NCI-H345 treated with DMSO at 0.1 percent for 48 hours (cell line): Measurements from ENCODE around the gene PAX8.
"Not testable (repeated sequence)": the region's sequence is repeated elsewhere in the genome, so short reads cannot be mapped to it uniquely, and the experiment has no call there.

ENCODE experiments used
- DNase-seq: peaks from one replicate; lab custom pipeline; 2025; ENCODE audit not compliant: unreplicated experiment; lab: John Stamatoyannopoulos, UW

PAX8 gene

DNA sequence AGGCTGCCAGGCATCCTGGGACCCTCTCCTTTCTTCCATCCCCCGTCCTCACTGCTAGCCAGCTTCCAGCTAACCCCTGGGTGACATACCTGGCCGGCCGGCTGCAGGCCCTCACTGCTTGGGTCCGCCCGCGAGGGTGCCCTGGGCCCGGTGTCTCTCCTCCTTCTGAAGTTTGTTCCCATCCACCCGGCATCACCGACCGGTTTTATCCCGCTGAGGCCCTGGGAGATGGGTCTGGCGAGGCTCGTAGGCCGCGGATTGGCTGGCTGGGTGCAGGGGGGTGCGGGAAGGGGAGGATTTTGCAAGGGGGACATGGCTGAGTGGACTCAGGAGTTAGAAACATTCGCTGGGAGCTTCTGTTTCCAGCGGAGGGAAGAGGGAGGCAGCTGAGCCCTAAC, at the start of gene PAX8:
Gene PAX8, minus strand, starts transcription at position 180 of the 398 bp plus-strand sequence. CDS start 527 bp downstream, outside the sequence.
- no peak for DNase-seq

DNA sequence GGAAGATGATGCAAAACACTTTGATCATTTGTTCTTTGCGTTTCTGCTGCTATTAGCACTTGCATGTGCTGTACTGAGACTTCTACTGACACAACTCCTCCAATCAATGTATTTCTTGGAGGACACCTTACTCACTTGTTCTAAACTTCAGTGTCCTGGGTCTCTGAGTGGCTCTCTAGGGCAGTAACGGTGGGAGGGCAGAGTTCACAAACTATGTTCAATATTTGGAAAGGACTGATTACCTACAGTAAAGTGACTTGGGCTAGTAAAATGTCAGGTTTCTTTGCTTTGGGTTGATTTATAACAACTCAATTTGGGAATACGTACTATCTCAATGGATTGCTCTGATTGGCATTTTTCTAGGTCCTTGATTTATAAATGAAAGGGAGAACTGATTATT, 49.3 kb upstream of the PAX8 start:
- DNase-seq: no peak

DNA sequence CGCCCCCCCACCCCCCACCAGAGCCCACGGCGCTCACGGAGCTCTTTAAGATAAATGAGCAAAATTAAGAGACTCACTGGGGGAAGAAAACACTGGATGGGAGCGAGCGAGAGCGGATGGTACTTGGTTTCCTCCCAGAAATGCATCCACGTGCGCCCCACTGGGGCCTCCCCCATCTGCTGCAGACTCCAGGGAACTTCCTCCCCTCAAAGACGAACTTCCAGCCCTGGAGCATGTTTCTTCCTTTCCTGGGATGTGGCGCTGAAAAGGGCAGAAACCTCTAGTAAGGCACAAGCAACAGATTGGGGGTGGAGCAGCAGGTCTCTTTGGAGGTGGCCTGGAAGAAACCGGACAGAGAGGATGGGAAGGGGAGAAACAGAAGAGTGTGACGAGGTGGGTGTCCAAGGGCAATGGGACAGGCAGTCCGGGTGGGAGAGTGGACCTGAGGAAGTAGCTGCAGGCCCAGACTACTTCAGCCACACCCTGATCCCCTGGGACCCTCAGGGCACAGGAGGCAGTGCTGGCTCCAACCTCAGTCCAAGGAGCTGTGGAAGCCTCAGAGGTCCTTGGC, 46.5 kb upstream of the PAX8 start:
- DNase-seq: not testable (repeated sequence)

DNA sequence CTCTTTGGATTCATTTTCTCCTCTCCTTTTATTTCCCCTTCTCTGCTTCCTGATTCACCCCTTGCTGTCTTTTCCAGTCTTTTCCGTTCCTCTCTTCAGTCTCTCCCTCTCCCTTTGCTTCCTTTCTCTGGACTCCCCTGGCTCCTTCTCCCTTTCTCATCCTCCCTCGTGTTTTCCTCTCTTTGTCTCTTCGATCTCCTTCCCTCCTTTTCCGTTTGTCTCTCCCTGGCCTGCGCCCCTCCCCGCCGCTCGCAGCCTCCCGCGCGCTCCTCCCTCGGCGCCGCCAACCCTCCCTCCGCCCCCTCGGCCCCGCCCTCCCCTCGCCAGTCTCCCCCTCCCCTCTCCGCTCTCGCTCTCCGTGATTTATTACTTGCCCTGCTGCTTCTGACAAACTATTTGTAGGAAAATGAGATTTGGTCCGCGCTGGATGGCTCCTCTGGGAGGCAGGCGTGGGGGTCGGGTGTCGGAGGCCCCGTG, 46.0 kb upstream of the PAX8 start:
- DNase-seq: peak; percentile 13

DNA sequence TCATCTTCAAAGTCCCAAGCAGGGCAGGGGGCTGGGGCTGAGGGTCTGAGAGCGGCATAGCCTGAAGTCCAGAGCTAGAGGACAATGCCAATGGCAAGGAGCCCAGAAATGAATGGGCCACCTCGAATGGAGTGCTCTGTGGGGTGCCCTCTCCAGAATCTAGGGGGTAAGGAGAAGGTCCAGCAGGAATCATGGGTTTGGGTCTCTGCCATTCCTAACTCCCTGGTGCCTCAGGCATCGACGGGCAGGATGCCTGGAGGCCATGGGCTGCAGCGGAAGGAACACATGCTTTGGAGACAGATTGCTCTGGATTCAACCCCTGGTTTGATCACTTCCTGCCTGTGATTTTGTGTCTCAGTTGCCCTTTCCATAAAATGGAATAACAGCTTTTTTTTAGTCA, 44.4 kb upstream of the PAX8 start:
- DNase-seq: not testable (repeated sequence)

DNA sequence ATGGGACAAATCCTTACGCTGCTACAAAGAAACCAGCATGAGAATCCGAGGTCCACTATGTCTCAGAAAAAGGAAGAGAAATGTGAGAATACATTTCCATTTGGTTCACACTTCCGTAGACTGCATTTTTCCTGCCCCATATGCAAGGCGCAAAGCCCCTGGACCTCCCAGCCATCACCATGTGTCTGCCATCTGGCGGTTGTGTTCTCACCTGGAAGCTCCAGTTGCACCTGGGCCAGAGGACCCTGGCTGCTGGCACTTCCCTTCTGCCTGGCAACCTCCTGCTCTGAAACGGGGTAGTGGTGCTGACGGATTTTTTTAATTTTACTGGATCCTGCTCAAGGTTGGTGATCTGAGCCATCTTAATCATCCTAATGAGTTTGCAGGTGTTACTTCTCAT, 41.4 kb upstream of the PAX8 start:
- DNase-seq: not testable (repeated sequence)

DNA sequence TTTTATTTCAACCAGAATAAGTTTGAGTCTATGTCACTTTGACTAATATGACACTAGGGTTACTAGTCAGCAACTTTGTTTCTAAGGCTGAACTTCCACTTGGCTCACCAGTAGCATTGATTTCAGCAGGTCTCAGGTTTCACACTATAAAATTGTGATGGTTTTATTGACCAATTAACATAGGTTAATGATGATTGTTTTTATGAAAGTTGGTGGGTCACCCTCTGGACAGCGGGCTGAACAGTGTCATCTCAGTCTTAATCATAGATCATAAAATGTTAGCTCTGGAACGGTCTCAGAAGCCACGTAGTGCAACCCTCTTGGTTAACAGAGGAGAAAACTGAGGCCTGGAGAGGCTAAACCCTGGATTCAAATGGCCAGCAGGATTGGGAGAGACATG, 40.2 kb upstream of the PAX8 start:
- not testable (repeated sequence) for DNase-seq

DNA sequence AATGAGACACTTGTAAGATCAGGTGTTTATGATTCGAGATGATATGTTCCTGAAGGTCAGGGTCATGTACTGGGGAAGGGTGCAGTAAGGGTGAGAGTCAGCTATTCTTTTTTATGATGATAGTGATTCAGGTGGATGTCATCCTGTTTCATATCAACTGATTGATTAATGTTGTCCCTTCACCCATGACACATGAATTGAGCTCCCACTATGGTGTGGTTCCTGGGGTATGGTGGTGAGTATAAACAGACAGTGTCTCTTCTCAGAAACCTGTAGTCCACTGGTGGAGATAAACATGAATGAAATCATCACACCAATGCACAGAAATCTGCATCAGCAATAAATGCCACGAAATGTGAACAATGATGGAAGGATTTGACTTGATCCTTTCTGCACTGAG, 37.4 kb upstream of the PAX8 start:
- DNase-seq: no peak

DNA sequence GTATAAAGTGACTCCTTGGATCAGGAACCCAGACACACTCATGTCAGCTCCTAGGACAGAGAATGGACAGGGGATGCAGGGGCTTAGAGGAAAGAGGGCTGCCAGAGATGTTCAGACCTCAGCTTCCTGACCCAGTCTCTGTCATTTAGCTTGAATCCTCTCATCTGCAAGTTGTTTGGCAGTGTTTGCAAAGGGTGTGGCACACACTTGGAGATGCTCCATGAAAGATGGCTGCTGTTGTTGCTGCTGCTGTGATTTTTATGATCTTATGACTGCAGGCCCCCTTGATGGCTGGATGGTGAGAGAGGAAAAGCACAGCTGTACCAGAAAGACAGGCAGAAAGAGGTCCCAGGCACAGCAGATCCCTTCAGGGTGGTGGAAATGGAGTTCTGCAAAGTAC, 35.9 kb upstream of the PAX8 start:
- DNase-seq: not testable (repeated sequence)

DNA sequence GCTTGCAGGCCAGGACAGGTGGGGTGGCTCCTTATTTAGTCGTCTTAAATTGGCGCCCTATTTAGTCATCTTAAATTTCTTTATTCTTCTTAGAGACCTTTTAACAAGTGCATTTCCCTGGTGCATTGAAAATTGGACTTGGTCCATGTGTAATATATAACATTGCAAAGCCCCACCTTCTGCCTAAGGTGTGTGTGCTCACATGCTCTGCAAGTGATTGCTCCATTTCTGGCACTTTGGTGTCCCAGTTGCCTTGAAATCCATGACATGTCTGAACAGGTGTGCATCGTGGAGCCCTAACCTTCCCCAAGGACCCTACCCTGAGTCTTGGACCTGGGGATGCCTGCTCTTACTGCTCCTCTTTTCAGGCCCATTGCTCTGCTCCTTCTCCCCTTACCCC, 35.5 kb upstream of the PAX8 start:
- not testable (repeated sequence) for DNase-seq

DNA sequence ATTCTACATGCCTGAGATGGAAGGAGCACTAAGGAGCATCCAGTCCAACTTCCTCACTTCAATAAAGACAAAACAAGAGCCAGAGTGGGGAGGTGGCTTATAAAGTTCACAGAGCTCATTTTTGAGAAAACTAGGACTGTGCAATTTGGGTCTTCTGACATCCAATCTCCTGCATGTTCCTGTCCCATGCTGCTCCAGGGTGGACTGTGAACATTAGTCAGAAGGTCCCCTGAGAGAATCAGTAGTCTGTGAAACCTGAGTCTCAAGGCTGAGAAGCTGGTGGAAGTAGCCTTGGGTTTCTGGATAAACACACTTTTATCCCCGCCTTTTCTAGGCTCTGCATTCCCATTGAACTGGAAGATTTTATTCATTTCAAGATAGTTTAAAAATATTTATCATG, 33.1 kb upstream of the PAX8 start:
- DNase-seq: not testable (repeated sequence)

DNA sequence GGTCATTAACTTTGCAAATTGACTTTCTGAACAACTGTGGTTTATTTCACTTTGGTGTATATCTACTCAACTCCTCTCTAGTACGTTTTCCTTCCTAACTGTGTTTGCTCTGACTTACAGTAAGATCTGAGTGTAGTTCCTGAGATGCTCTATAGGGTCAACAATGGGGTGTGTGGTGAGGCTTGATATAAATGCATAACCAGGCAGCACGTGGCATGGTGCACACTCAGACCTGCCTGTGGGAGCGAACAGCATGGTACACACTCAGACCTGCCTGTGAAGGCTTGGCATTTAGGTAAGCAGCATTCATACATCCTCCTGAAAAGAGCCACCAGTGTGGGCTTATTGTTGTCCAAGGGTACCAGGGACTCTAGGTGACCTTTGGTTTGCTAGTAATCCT, 32.5 kb upstream of the PAX8 start:
- not testable (repeated sequence) for DNase-seq

DNA sequence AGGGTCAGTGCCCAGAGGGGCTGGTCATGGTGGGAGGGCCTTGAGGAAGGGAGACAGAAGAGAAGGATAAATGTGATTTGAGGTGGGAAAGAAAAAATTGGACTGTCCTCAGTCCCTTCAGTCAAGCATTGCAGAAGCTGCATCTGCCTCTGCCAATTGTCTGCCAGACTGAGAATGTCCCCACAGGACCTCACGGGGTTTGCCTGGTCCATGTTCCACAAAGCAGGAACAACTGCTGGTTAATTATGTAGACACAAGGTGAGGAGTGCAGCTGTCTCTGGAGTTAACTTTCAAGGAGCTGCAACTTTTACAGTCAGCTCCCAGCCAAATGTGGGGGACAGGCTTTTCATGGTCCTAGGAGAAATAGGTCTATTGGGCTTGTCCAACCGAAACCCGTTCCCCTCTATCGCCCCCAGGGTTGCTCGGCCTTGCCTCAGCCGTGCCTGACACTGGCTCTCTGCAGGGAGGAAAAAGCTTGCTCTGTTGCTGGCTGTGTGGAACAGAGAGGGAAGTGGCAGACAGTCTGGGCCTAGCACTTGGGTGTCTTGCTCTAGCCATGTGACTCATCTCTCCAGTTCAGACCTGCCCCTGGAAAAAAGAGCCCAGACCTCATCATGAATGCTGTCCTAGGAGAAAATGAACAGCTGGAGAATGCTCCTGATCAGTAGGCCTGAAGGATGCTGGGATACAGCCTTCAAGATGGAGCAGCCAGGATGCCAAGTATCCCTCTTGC, 31.1 kb upstream of the PAX8 start:
- no peak for DNase-seq

DNA sequence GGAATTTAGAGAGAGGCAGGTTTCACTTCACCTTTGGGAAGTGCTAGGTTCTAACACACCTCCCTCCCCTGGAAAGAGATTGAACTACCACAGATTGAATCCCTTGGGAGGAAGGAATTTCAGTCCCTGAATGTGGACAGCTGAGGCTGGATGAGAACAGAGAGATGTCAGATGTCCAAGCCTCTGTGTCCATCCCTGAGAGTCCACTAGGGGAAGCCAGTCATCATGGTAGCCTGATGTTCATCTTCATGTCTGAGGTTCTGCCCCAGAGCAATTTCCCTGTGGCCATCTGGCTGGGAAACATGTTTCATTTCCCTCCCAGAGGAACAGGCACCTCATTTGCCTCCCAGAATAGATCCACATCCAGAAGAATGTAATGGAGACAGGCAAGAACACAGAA, 30.1 kb upstream of the PAX8 start:
- DNase-seq: not testable (repeated sequence)

DNA sequence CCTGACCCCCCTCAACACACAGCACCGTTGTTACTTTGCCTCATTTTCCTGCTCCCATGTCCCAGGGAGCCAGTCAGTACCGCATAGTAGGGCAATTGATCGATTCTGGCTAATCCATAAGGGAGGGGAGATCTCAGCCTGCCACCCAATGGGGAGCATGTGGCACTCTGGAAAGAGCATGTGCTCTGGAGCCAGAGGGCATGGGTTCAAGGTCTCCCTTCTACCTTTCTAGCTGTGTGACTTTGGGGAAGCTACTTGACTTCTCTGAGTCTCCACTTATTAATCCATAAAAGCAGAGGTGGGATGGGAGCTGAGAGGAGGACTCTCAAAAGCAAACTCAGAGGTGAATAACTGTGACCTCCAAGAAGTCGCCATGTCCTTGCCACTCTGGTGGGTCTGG, 27.5 kb upstream of the PAX8 start:
- DNase-seq: not testable (repeated sequence)

DNA sequence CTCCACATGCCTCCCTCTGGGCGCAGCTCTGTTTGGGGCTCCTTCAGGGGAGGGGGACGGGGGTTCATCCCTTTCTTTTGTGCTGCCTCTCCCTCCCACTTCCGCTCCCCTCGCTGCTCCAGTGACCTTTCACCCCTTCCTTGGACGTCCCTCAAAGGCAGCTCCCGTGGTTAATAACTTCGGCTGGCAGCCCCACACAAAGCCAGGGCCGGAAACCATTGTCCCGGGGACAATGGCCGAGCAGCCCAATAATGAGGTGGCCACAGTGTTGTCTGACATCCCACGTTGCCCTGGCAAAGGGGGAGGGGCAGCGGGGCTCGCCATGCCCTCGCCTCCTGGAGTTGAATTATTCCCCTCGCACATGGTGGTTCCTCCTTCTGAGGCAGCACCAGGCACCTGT, 27.0 kb upstream of the PAX8 start:
- DNase-seq: not testable (repeated sequence)

DNA sequence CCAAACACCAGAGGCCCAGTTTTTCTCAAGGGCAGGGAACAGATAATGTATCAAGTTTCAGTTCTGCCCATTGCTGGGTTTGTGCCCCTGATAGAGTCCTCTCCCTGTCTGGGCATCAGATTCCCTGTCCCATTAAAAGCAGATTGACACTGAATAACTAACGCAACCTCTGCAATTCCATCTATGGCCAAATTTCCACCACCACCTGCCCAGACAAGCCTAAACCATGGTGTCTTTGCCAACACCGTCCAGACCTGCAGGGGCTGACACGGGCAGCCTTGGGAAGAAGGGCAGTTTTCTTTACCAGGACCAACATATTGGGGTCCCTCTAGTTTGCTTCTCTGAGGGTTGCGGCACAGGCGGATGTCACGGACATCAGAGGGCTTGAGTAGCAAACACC, 26.4 kb upstream of the PAX8 start:
- no peak for DNase-seq

DNA sequence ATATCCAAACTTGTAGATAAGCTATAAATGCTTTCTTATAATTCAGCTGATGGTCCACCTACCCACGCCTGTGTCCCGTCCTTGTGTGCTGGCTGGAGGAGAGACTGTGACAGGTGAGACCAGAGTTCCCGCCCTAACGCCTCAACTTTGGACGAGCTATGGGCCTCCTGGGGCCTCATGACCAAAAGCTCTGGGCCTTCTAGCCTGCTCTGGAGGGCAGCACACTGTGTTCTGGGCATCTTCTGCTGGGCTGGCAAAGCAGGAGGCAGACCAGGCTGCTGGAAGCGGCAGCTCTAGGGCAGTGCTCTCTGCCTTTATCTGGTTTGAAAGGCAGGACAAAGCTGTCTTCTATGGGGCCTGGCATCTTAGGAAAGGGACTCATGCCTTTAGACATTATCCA, 26.0 kb upstream of the PAX8 start:
- no peak for DNase-seq

DNA sequence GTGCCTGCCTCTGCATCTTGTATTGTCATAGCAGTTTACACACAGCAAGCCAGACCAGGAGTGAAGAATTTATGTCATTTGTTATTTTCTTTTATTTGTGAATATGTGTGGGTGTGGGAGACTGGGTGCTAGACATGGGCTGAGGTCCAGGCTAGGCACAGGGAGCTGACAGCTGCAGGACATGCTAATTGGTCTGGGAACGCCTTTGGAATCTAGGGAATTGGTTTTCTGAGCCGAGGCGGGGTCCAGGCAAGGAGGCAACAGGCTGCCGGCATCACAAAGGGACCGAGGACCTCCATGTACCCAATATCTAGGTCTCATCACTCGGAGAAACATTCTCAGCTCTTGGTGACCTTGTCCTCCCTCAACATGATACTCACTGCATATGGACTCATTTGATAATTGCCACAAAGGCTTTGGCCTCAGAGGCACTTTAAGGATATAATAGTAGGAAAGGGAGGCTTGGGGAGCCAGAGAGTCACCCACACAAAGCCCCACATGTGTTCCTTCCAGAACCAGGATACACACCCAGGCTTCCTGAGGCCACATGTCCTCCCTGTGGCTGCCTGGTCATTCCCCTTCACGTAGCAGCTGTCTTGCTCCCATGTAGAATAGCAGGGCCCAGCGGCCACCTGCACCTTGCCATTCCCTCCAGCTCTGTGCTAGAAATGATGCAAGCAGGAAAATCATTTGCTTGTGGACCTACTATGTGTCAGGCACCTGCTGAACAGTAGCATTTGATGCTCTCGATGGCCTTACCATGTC, 23.7 kb upstream of the PAX8 start:
- DNase-seq: not testable (repeated sequence)

DNA sequence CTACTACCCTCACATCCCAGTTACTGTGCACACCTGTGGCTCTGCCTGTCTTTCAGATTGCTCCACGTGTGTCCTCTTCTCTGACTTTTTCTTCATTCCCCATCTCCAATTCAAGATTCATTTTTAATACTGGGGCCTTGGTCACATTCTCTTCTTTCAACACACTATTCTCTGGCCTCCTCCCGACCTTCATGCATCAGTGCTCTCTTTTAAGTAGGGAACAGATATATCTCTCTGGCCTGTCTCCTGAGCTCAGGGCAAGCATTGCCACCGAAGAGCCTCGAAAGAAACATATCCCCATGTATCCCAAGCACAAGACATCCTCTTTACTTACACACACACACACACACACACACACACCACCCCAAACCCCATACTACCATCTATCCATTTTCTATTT, 21.6 kb upstream of the PAX8 start:
- no peak for DNase-seq

DNA sequence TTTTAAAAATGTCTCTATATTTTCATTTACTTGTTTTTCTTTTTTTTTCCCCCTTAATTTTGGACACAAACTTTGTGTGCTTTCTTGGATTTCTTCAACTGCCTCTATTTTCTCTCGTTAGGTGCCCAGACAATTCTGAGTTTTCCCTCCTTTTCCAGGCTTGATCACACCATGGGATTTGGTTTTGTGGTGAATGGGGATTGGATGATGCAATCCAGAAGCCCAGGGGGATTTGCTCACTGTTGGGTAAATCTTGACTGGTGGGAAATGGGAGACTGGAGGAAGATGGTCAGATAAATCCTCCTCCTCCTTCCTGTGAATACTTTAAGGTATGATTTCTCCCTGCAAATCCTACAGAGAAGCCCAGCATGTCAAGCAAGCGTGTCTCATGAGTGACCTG, 19.5 kb upstream of the PAX8 start:
- DNase-seq: no peak

DNA sequence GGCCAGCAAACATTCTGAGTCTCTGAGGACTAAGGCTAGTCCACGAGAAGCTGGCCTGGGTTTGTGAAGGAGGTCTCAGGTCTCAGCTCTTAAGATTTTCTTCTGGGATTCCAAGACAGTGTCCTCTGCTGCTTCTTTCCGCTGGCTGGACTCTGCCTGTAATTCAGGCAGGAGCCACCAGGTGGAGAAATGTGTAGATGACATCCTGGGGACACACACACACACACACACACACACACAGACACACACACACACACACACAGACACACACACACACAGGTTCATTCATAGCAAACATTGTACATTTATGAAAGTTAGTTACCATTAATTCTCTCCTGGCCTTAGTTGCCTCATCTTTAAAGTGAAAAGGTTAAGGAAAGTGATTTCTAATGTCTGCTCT, 18.9 kb upstream of the PAX8 start:
- not testable (repeated sequence) for DNase-seq
